Common myeloid progenitor, CD34-positive (primary cell): ENCODE data around the gene SDK1.

ENCODE experiments used
- CTCF ChIA-PET: fragments of 350-600 bp; sonication (Branson Sonifier 250); formaldehyde crosslinking; loops from one replicate; lab custom pipeline; 2021; ENCODE audit warnings: antibody characterized with exemption; lab: Charles Lee
- POLR2A ChIA-PET: fragments of 350-600 bp; sonication (Branson Sonifier 250); formaldehyde crosslinking; loops from one replicate; lab custom pipeline; 2021; ENCODE audit warnings: antibody characterized with exemption; lab: Charles Lee
- DNase-seq, 3 donors: peaks; one replicate each; pipeline versions ENCODE4 v3.0.0 to v3.0.0-alpha.2; 2013
- H3K27ac ChIP-seq, 2 experiments: 1 replicate in 1 of 2; 2 replicates in 1 of 2; pipeline ENCODE4 v1.7.0; 2013; ENCODE audit warnings: inconsistent platforms in 2 of 2, low read length in 2 of 2, mild to moderate bottlenecking in 2 of 2, low read depth in 1 of 2, moderate library complexity in 1 of 2; ENCODE audit not compliant: severe bottlenecking in 2 of 2, insufficient read depth in 1 of 2, poor library complexity in 1 of 2
- H3K27me3 ChIP-seq, 5 experiments: replicated peaks in 2 of 5; 1 replicate in 3 of 5; 2 replicates in 2 of 5; pipeline versions ENCODE4 v1.6.1 to v1.7.0; 2013; ENCODE audit warnings: low read length in 4 of 5, mild to moderate bottlenecking in 2 of 5, moderate library complexity in 2 of 5, inconsistent platforms in 1 of 5; ENCODE audit not compliant: insufficient read depth in 5 of 5, control insufficient read depth in 4 of 5
- H3K36me3 ChIP-seq, 4 experiments: 1 replicate in 2 of 4; 2 replicates in 2 of 4; pipeline versions ENCODE4 v1.6.1 to v1.7.0; 2013; ENCODE audit warnings: low read length in 3 of 4, control low read depth in 1 of 4, mild to moderate bottlenecking in 1 of 4; ENCODE audit not compliant: control insufficient read depth in 4 of 4, insufficient read depth in 4 of 4
- H3K4me1 ChIP-seq, 4 experiments: 1 replicate in 3 of 4; 2 replicates in 1 of 4; pipeline versions ENCODE4 v1.6.1 to v1.7.1; 2013; ENCODE audit warnings: low read length in 3 of 4, mild to moderate bottlenecking in 3 of 4, control low read depth in 1 of 4, inconsistent platforms in 1 of 4, moderate library complexity in 1 of 4; ENCODE audit not compliant: control insufficient read depth in 4 of 4, insufficient read depth in 4 of 4; ENCODE audit errors: control extremely low read depth in 1 of 4
- H3K4me3 ChIP-seq, 7 experiments: 1 replicate in 4 of 7; 2 replicates in 3 of 7; pipeline versions ENCODE4 v1.5.1 to v1.7.0; 2013; ENCODE audit warnings: mild to moderate bottlenecking in 7 of 7, low read length in 6 of 7, moderate library complexity in 6 of 7, inconsistent platforms in 2 of 7, low read depth in 2 of 7, control low read depth in 1 of 7; ENCODE audit not compliant: insufficient read depth in 4 of 7, control insufficient read depth in 1 of 7; ENCODE audit errors: extremely low read depth in 1 of 7
- H3K9me3 ChIP-seq, 5 experiments: 1 replicate in 4 of 5; 2 replicates in 1 of 5; pipeline versions ENCODE4 v1.6.1 to v1.7.1; 2013; ENCODE audit warnings: low read length in 4 of 5, mild to moderate bottlenecking in 2 of 5, inconsistent platforms in 1 of 5, low read depth in 1 of 5, moderate library complexity in 1 of 5; ENCODE audit not compliant: control insufficient read depth in 4 of 5, insufficient read depth in 2 of 5; ENCODE audit errors: control extremely low read depth in 1 of 5
- WGBS: methylation state at CpG from one replicate; pipeline ENCODE4 v1.1.5; 2013; ENCODE audit not compliant: insufficient coverage; 5-methylcytosine and 5-hydroxymethylcytosine counted together

Gene SDK1

DNA sequence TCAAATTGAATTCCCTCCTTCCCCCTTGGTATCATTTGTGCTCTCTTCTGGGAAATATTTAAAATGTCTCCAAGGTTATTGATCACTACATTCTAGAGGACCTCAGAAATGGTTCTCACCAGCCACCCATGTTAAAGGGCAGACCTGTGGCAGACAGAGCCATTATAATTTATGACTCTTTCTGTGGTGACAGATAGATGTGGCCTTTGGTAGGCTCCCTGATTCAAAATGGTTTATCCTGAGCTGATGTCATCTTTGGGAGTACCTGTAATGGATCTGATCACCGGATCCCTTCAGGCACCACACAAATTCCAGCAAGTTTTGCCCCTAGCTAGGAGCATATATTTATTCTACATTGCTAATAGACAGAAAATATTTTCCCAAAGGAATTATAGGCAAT lies 267.5 kb downstream of the SDK1 start:
- Histone ChIP-seq H3K9me3 (no peaks in the 10 kb centered on the region), H3K27ac (no peak overlapping the region), H3K36me3 (no peaks in the 10 kb centered on the region), H3K27me3 (peaks cover 0 to 2% (median 0%) of the 10 kb centered on the region in 5 experiments), H3K4me1 (no peaks in the 10 kb centered on the region), H3K4me3 (no peak overlapping the region)
- WGBS: no CpG with 5 or more reads among the region's 1 CpG
- POLR2A ChIA-PET: no interaction called here
- CTCF ChIA-PET: no interaction called here
- DNase-seq: no peak

- Histone ChIP-seq H3K27ac (no peak overlapping the region), H3K4me1 (no peaks in the 10 kb centered on the region), H3K4me3 (no peak overlapping the region), H3K9me3 (peaks cover 0 to 3% (median 0%) of the 10 kb centered on the region in 5 experiments), H3K36me3 (no peaks in the 10 kb centered on the region), H3K27me3 (peaks cover 0 to 2% (median 0%) of the 10 kb centered on the region in 5 experiments)
- no peak for DNase-seq
- POLR2A ChIA-PET: no interaction called here
- CTCF ChIA-PET: no interaction called here
- WGBS: 100% methylated on average over 1 of the region's 3 CpGs
Observed at GRCh38 chr7:3569643-3570042, 268.6 kb downstream of the SDK1 start.

GRCh38 chr7:3573151-3573550 lies 272.1 kb downstream of the SDK1 start:
- no peak for DNase-seq
- Histone ChIP-seq H3K27ac (no peak overlapping the region), H3K27me3 (no peaks in the 10 kb centered on the region), H3K9me3 (peaks cover 6 to 17% (median 9%) of the 10 kb centered on the region in 5 experiments), H3K36me3 (no peaks in the 10 kb centered on the region), H3K4me3 (no peak overlapping the region), H3K4me1 (no peaks in the 10 kb centered on the region)
- ChIA-PET CTCF (no interaction called here), POLR2A (no interaction called here)
- 93% methylated on average over 5 of the region's 6 CpGs for WGBS

GRCh38 chr7:3574386-3574785 lies 273.3 kb downstream of the SDK1 start:
- H3K27me3 ChIP-seq: no peaks in the 10 kb centered on the region
- H3K36me3 ChIP-seq: no peaks in the 10 kb centered on the region
- no peak for DNase-seq
- H3K4me1 ChIP-seq: no peaks in the 10 kb centered on the region
- CTCF ChIA-PET: no interaction called here
- H3K4me3 ChIP-seq: no peak overlapping the region
- no peak overlapping the region for H3K27ac ChIP-seq
- WGBS: 100% methylated on average over 7 of the region's 9 CpGs
- peaks cover 7 to 23% (median 12%) of the 10 kb centered on the region in 5 experiments for H3K9me3 ChIP-seq
- POLR2A ChIA-PET: no interaction called here

GRCh38 chr7:3575753-3576531 lies 274.9 kb downstream of the SDK1 start:
- H3K4me3 ChIP-seq: no peak overlapping the region
- DNase-seq: no peak
- H3K27ac ChIP-seq: no peak overlapping the region
- H3K4me1 ChIP-seq: no peaks in the 10 kb centered on the region
- CTCF ChIA-PET: no interaction called here
- no peaks in the 10 kb centered on the region for H3K36me3 ChIP-seq
- no peaks in the 10 kb centered on the region for H3K27me3 ChIP-seq
- POLR2A ChIA-PET: no interaction called here
- 95% methylated on average over 4 of the region's 7 CpGs for WGBS
- H3K9me3 ChIP-seq: peaks cover 7 to 27% (median 12%) of the 10 kb centered on the region in 5 experiments

- ChIA-PET CTCF (no interaction called here), POLR2A (no interaction called here)
- H3K4me1 ChIP-seq: no peaks in the 10 kb centered on the region
- H3K36me3 ChIP-seq: no peaks in the 10 kb centered on the region
- WGBS: 91% methylated on average over 4 of the region's 6 CpGs
- H3K27ac ChIP-seq: no peak overlapping the region
- DNase-seq: peak; percentile 4 to 14 (median 7)
- peaks cover 7 to 27% (median 12%) of the 10 kb centered on the region in 5 experiments for H3K9me3 ChIP-seq
- H3K4me3 ChIP-seq: no peak overlapping the region
- no peaks in the 10 kb centered on the region for H3K27me3 ChIP-seq
Observed at GRCh38 chr7:3578399-3578798, 277.3 kb downstream of the SDK1 start.

GRCh38 chr7:3579638-3580219 lies 278.7 kb downstream of the SDK1 start:
- no peaks in the 10 kb centered on the region for H3K27me3 ChIP-seq

More at GRCh38 chr7:3579638-3580219, 278.7 kb downstream of the SDK1 start:
- no peak overlapping the region for H3K4me3 ChIP-seq
- CTCF ChIA-PET: no interaction called here
- POLR2A ChIA-PET: no interaction called here
- DNase-seq: no peak
- H3K27ac ChIP-seq: no peak overlapping the region
- no peaks in the 10 kb centered on the region for H3K4me1 ChIP-seq
- no peaks in the 10 kb centered on the region for H3K36me3 ChIP-seq
- H3K9me3 ChIP-seq: peaks cover 7 to 25% (median 12%) of the 10 kb centered on the region in 5 experiments
- WGBS: 100% methylated on average over 1 of the region's 1 CpG
